Stimulated activated memory B cell treated with anti-CD40 and anti-IgM and Interleukin-4, amounts not matched to agents 10 μg/mL and 1 μg/mL and 100 μg/mL, for 72 hours (primary cell): ENCODE measurements around the gene DNAH6.

Source experiments
- ATAC-seq: fragments of 150-1000 bp; cut with Tn5 transposase; 2 replicates; pipeline ENCODE4 v1.10.0; 2021
- H3K27ac Mint-ChIP-seq: one replicate; pipeline ENCODE4 v1.8.0; 2022; ENCODE audit warnings: mild to moderate bottlenecking, mixed read lengths
- H3K27me3 Mint-ChIP-seq: one replicate; pipeline ENCODE4 v1.8.0; 2022; ENCODE audit warnings: mixed read lengths
- H3K36me3 Mint-ChIP-seq: one replicate; pipeline ENCODE4 v1.8.0; 2022; ENCODE audit warnings: mixed read lengths
- H3K4me1 Mint-ChIP-seq: one replicate; pipeline ENCODE4 v1.8.0; 2022; ENCODE audit warnings: mixed read lengths
- H3K4me3 Mint-ChIP-seq: one replicate; pipeline ENCODE4 v1.8.0; 2022; ENCODE audit warnings: mild to moderate bottlenecking, moderate library complexity, mixed read lengths
- H3K9me3 Mint-ChIP-seq: one replicate; pipeline ENCODE4 v1.8.0; 2022; ENCODE audit warnings: mixed read lengths

DNAH6 gene

GRCh38 chr2:84717302-84717701, 201.0 kb downstream of the DNAH6 start:
- no peak for ATAC-seq
- Mint-ChIP-seq H3K27me3 (peaks cover 9% of the 10 kb centered on the region), H3K4me1 (no peaks in the 10 kb centered on the region), H3K9me3 (no peaks in the 10 kb centered on the region), H3K36me3 (no peaks in the 10 kb centered on the region), H3K27ac (no peak overlapping the region), H3K4me3 (no peak overlapping the region)

GRCh38 chr2:84719434-84719833, 203.1 kb downstream of the DNAH6 start:
- no peak for ATAC-seq
- H3K4me3 Mint-ChIP-seq: no peak overlapping the region
- peaks cover 9% of the 10 kb centered on the region for H3K27me3 Mint-ChIP-seq
- H3K4me1 Mint-ChIP-seq: no peaks in the 10 kb centered on the region
- H3K36me3 Mint-ChIP-seq: no peaks in the 10 kb centered on the region
- H3K9me3 Mint-ChIP-seq: no peaks in the 10 kb centered on the region
- H3K27ac Mint-ChIP-seq: no peak overlapping the region

GRCh38 chr2:84723831-84724230, 207.5 kb downstream of the DNAH6 start:
- ATAC-seq: no peak
- no peak overlapping the region for H3K4me3 Mint-ChIP-seq
- H3K36me3 Mint-ChIP-seq: no peaks in the 10 kb centered on the region
- no peak overlapping the region for H3K27ac Mint-ChIP-seq
- H3K27me3 Mint-ChIP-seq: peaks cover 9% of the 10 kb centered on the region
- no peaks in the 10 kb centered on the region for H3K9me3 Mint-ChIP-seq
- no peaks in the 10 kb centered on the region for H3K4me1 Mint-ChIP-seq

GRCh38 chr2:84725717-84726116, 209.4 kb downstream of the DNAH6 start:
- no peaks in the 10 kb centered on the region for H3K4me1 Mint-ChIP-seq
- H3K27me3 Mint-ChIP-seq: no peaks in the 10 kb centered on the region
- H3K27ac Mint-ChIP-seq: no peak overlapping the region
- no peak for ATAC-seq
- H3K36me3 Mint-ChIP-seq: no peaks in the 10 kb centered on the region
- H3K4me3 Mint-ChIP-seq: no peak overlapping the region
- no peaks in the 10 kb centered on the region for H3K9me3 Mint-ChIP-seq

GRCh38 chr2:84727315-84727714, 211.0 kb downstream of the DNAH6 start:
- Mint-ChIP-seq H3K4me3 (no peak overlapping the region), H3K9me3 (no peaks in the 10 kb centered on the region), H3K27me3 (no peaks in the 10 kb centered on the region), H3K4me1 (no peaks in the 10 kb centered on the region), H3K27ac (no peak overlapping the region), H3K36me3 (no peaks in the 10 kb centered on the region)
- no peak for ATAC-seq

GRCh38 chr2:84729224-84729623, 212.9 kb downstream of the DNAH6 start:
- ATAC-seq: no peak
- no peak overlapping the region for H3K27ac Mint-ChIP-seq
- no peaks in the 10 kb centered on the region for H3K27me3 Mint-ChIP-seq
- no peaks in the 10 kb centered on the region for H3K9me3 Mint-ChIP-seq
- H3K4me3 Mint-ChIP-seq: no peak overlapping the region
- no peaks in the 10 kb centered on the region for H3K4me1 Mint-ChIP-seq
- H3K36me3 Mint-ChIP-seq: no peaks in the 10 kb centered on the region

GRCh38 chr2:84731185-84731584, 214.9 kb downstream of the DNAH6 start:
- Mint-ChIP-seq H3K4me1 (no peaks in the 10 kb centered on the region), H3K4me3 (no peak overlapping the region), H3K36me3 (no peaks in the 10 kb centered on the region), H3K27ac (no peak overlapping the region), H3K9me3 (no peaks in the 10 kb centered on the region), H3K27me3 (no peaks in the 10 kb centered on the region)
- no peak for ATAC-seq

- peaks cover 14% of the 10 kb centered on the region for H3K27me3 Mint-ChIP-seq
- H3K4me1 Mint-ChIP-seq: no peaks in the 10 kb centered on the region
- H3K4me3 Mint-ChIP-seq: no peak overlapping the region
- H3K36me3 Mint-ChIP-seq: no peaks in the 10 kb centered on the region
- no peak for ATAC-seq
- no peak overlapping the region for H3K27ac Mint-ChIP-seq
- H3K9me3 Mint-ChIP-seq: no peaks in the 10 kb centered on the region
Measured at GRCh38 chr2:84732897-84733778, 216.8 kb downstream of the DNAH6 start.

GRCh38 chr2:84735389-84735788, 219.1 kb downstream of the DNAH6 start:
- no peak for ATAC-seq
- Mint-ChIP-seq H3K27ac (no peak overlapping the region), H3K27me3 (peaks cover 34% of the 10 kb centered on the region), H3K4me1 (no peaks in the 10 kb centered on the region), H3K4me3 (no peak overlapping the region), H3K9me3 (no peaks in the 10 kb centered on the region), H3K36me3 (peaks cover 4% of the 10 kb centered on the region)

- H3K27me3 Mint-ChIP-seq: peaks cover 46% of the 10 kb centered on the region
- no peaks in the 10 kb centered on the region for H3K9me3 Mint-ChIP-seq
- peaks cover 4% of the 10 kb centered on the region for H3K36me3 Mint-ChIP-seq
- no peak overlapping the region for H3K4me3 Mint-ChIP-seq
- H3K27ac Mint-ChIP-seq: no peak overlapping the region
- peak; percentile 83 for ATAC-seq
- H3K4me1 Mint-ChIP-seq: no peaks in the 10 kb centered on the region
Measured at GRCh38 chr2:84741182-84741822, 225.0 kb downstream of the DNAH6 start.

- Mint-ChIP-seq H3K4me1 (no peaks in the 10 kb centered on the region), H3K4me3 (no peak overlapping the region), H3K27me3 (peaks cover 25% of the 10 kb centered on the region), H3K36me3 (no peaks in the 10 kb centered on the region), H3K9me3 (no peaks in the 10 kb centered on the region), H3K27ac (no peak overlapping the region)
- ATAC-seq: no peak
Measured at GRCh38 chr2:84748341-84748740, 232.0 kb downstream of the DNAH6 start.

- H3K27ac Mint-ChIP-seq: no peak overlapping the region
- no peaks in the 10 kb centered on the region for H3K9me3 Mint-ChIP-seq
- no peaks in the 10 kb centered on the region for H3K4me1 Mint-ChIP-seq
- no peak for ATAC-seq
- peaks cover 25% of the 10 kb centered on the region for H3K27me3 Mint-ChIP-seq
- H3K4me3 Mint-ChIP-seq: no peak overlapping the region
- H3K36me3 Mint-ChIP-seq: no peaks in the 10 kb centered on the region
Measured at GRCh38 chr2:84749442-84749841, 233.1 kb downstream of the DNAH6 start.

GRCh38 chr2:84755096-84755495, 238.8 kb downstream of the DNAH6 start:
- no peaks in the 10 kb centered on the region for H3K36me3 Mint-ChIP-seq
- no peaks in the 10 kb centered on the region for H3K4me1 Mint-ChIP-seq
- no peak overlapping the region for H3K4me3 Mint-ChIP-seq
- H3K9me3 Mint-ChIP-seq: no peaks in the 10 kb centered on the region
- peaks cover 36% of the 10 kb centered on the region for H3K27me3 Mint-ChIP-seq
- H3K27ac Mint-ChIP-seq: no peak overlapping the region
- ATAC-seq: no peak

GRCh38 chr2:84757648-84758047, 241.3 kb downstream of the DNAH6 start:
- ATAC-seq: no peak
- Mint-ChIP-seq H3K27me3 (peaks cover 42% of the 10 kb centered on the region), H3K36me3 (no peaks in the 10 kb centered on the region), H3K4me3 (no peak overlapping the region), H3K27ac (no peak overlapping the region), H3K4me1 (no peaks in the 10 kb centered on the region), H3K9me3 (no peaks in the 10 kb centered on the region)

- no peak for ATAC-seq
- Mint-ChIP-seq H3K27ac (no peak overlapping the region), H3K36me3 (no peaks in the 10 kb centered on the region), H3K9me3 (peaks cover 8% of the 10 kb centered on the region), H3K4me3 (no peak overlapping the region), H3K4me1 (no peaks in the 10 kb centered on the region), H3K27me3 (peaks cover 6% of the 10 kb centered on the region)
Measured at GRCh38 chr2:84766791-84767190, 250.5 kb downstream of the DNAH6 start.

- no peaks in the 10 kb centered on the region for H3K27me3 Mint-ChIP-seq
Measured at GRCh38 chr2:84768840-84769239, 252.5 kb downstream of the DNAH6 start.

More at GRCh38 chr2:84768840-84769239, 252.5 kb downstream of the DNAH6 start:
- no peak for ATAC-seq
- no peaks in the 10 kb centered on the region for H3K4me1 Mint-ChIP-seq
- H3K4me3 Mint-ChIP-seq: no peak overlapping the region
- no peaks in the 10 kb centered on the region for H3K36me3 Mint-ChIP-seq
- peaks cover 20% of the 10 kb centered on the region for H3K9me3 Mint-ChIP-seq
- no peak overlapping the region for H3K27ac Mint-ChIP-seq
